ENCODE measurements around the gene KIF18A. TPM values are rescaled to one million over a fixed set of nuclear protein-coding genes. Genes with fewer than 3 reads are reported as not detected.

Gene KIF18A
- total and polyA plus RNA-seq, 2 of the 13 experiments (the other 11 are each of a cell fraction or from before 2014, with no cell fraction given): 3.4 to 14.4 TPM

GRCh38 chr11:28107750-28108618 is at the start of gene KIF18A, which contains the start of gene METTL15 (continued):
- no peak for TF ChIP-seq ZBED4 (CRISPR knock-in tag; IDR thresholded peaks at IDR 0.05; ENCODE audit: borderline replicate concordance)
- TF ChIP-seq ZNF558 (CRISPR knock-in tag; IDR thresholded peaks at IDR 0.05; ENCODE audit: borderline replicate concordance): no peak
- no peak for TF ChIP-seq SRF (IDR thresholded peaks at IDR 0.05; ENCODE audit: low read depth, low read length)
- no peak for TF ChIP-seq ZNF800 (CRISPR knock-in tag; IDR thresholded peaks at IDR 0.05)
- peak; percentile 85 for TF ChIP-seq ATF7-NPFF (CRISPR knock-in tag; IDR thresholded peaks at IDR 0.05; ENCODE audit: low read depth)
- peak; percentile 23; the same call in 1 of the 2 replicates for TF ChIP-seq PAXIP1 (CRISPR knock-in tag; conservative IDR thresholded peaks at IDR 0.05)
- TF ChIP-seq ZNF616 (CRISPR knock-in tag; IDR thresholded peaks at IDR 0.05; ENCODE audit: low read depth): peak; percentile 31; the same call in 1 of the 2 replicates
- 0 out of 2 replicates have a peak, but pooled peaks have one; percentile 68 for TF ChIP-seq KLF9 (CRISPR knock-in tag; IDR thresholded peaks at IDR 0.05; ENCODE audit: low read depth)
- TF ChIP-seq ZNF432 (CRISPR knock-in tag; IDR thresholded peaks at IDR 0.05; ENCODE audit: borderline replicate concordance): no peak
- TF ChIP-seq DZIP1 (CRISPR knock-in tag; IDR thresholded peaks at IDR 0.05): no peak
- no peak for TF ChIP-seq ZNF460 (CRISPR knock-in tag; IDR thresholded peaks at IDR 0.05; ENCODE audit: borderline replicate concordance)
- TF ChIP-seq KLF6 (CRISPR knock-in tag; IDR thresholded peaks at IDR 0.05): no peak
- TF ChIP-seq E2F5 (CRISPR knock-in tag; conservative IDR thresholded peaks at IDR 0.05): peak; percentile 98
- no peak for TF ChIP-seq AGO2 (optimal IDR thresholded peaks at IDR 0.05; ENCODE audit: low read depth, low read length)
- TF ChIP-seq NFE2 (CRISPR knock-in tag; IDR thresholded peaks at IDR 0.05): no peak
